ENCODE data around the gene NMUR1. TPM values are rescaled to one million over a fixed set of nuclear protein-coding genes. Genes with fewer than 3 reads are reported as not detected.

The NMUR1 gene
- total and polyA plus RNA-seq, 9 donors, result 0.10 to 0.56 (median 0.31) TPM; not detected in 4

DNA sequence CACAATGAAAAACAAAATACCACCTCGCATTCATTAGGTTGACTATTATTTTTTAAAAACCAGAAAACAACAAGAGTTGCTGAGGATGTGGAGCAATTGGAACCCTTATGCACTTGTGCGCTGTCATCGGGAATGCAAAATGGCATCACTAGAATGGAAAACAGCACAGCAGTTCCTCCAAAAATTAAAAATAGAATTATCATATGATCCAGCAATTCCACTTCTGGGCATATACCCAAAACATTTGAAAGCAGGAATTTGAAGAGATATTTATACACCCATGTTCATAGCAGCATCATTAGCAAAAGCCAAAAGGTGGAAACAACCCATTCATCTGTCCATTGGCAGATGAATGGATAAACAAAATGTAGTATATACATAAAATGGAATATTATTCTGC is 11.9 kb upstream of the NMUR1 start:
- no peak for TF ChIP-seq POLR2A (IDR thresholded peaks at IDR 0.05)
- TF ChIP-seq, protein P1, sequence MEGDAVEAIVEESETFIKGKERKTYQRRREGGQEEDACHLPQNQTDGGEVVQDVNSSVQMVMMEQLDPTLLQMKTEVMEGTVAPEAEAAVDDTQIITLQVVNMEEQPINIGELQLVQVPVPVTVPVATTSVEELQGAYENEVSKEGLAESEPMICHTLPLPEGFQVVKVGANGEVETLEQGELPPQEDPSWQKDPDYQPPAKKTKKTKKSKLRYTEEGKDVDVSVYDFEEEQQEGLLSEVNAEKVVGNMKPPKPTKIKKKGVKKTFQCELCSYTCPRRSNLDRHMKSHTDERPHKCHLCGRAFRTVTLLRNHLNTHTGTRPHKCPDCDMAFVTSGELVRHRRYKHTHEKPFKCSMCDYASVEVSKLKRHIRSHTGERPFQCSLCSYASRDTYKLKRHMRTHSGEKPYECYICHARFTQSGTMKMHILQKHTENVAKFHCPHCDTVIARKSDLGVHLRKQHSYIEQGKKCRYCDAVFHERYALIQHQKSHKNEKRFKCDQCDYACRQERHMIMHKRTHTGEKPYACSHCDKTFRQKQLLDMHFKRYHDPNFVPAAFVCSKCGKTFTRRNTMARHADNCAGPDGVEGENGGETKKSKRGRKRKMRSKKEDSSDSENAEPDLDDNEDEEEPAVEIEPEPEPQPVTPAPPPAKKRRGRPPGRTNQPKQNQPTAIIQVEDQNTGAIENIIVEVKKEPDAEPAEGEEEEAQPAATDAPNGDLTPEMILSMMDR (IDR thresholded peaks at IDR 0.05), result no peak
- TF ChIP-seq EP300 (IDR thresholded peaks at IDR 0.05), result no peak
- H3K4me1 ChIP-seq (ENCODE audit: insufficient read depth), result no peaks in the 10 kb centered on the region
- no peaks in the 10 kb centered on the region for H3K9me3 ChIP-seq
- no peak overlapping the region for H3K4me3 ChIP-seq
- H3K27ac ChIP-seq, result no peak overlapping the region
- intact Hi-C loops (cut with DNase I), result no loop called here
- 39 to 55% (median 54%) methylated on average over 3 of the region's 3 CpGs for WGBS, 3 donors
- no peaks in the 10 kb centered on the region for H3K27me3 ChIP-seq
- no peaks in the 10 kb centered on the region for H3K36me3 ChIP-seq
- DNase-seq, result no peak

DNA sequence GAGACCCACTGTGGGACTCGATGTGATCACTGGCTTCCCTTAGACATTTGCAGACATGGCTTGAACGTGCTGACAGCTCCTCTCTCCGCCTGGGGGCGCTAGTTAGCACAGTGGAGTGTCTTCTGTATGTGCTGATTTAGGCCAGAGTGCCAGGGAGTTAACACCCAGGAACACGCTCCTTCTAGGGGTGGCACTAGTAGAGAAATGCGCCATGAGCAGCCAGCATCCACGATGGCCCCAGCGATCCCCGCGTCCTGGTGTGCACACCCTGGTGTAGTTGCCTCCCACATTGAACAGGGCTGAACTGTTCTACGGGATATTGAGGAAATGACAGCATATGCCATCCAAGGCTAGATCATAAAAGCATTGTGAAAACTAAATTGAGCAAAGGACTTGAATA is 11.4 kb upstream of the NMUR1 start:
- intact Hi-C loops (cut with DNase I), result no loop called here
- no peaks in the 10 kb centered on the region for H3K36me3 ChIP-seq
- H3K9me3 ChIP-seq, result no peaks in the 10 kb centered on the region
- no peak overlapping the region for H3K4me3 ChIP-seq
- DNase-seq, result no peak
- TF ChIP-seq EP300 (IDR thresholded peaks at IDR 0.05) (no peak), POLR2A (IDR thresholded peaks at IDR 0.05) (no peak)
- TF ChIP-seq, protein P1 (IDR thresholded peaks at IDR 0.05), result no peak
- H3K27me3 ChIP-seq, result no peaks in the 10 kb centered on the region
- 56 to 58% (median 56%) methylated on average over 11 of the region's 11 CpGs for WGBS, 3 donors
- H3K4me1 ChIP-seq (ENCODE audit: insufficient read depth), result no peaks in the 10 kb centered on the region
- H3K27ac ChIP-seq, result no peak overlapping the region

DNA sequence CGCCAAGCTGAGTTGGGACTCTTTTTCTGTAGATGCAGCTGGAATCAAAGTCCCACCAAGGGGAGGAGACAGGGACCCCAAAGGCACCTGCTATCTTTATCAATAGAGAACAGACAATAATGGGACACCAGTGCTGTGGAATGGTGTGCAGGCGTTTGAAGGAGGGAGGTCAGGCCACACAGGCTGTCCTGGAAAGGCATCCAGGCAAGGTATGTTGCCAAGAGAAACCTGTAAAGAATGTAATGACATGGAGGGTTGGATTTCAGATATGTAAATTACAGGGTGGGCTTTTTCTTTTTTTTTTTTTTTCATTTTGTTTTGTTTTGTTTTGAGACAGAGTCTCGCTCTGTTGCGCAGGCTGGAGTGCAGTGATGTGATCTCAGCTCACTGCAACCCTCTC is 9.7 kb upstream of the NMUR1 start:
- no peaks in the 10 kb centered on the region for H3K4me1 ChIP-seq (ENCODE audit: insufficient read depth)
- no peak overlapping the region for H3K27ac ChIP-seq
- no peak for DNase-seq
- H3K36me3 ChIP-seq, result no peaks in the 10 kb centered on the region
- H3K9me3 ChIP-seq, result no peaks in the 10 kb centered on the region
- no peaks in the 10 kb centered on the region for H3K27me3 ChIP-seq
- no peak for TF ChIP-seq EP300 (IDR thresholded peaks at IDR 0.05)
- TF ChIP-seq POLR2A (IDR thresholded peaks at IDR 0.05), result no peak
- TF ChIP-seq, protein P1 (IDR thresholded peaks at IDR 0.05), result no peak
- intact Hi-C loops (cut with DNase I), result no loop called here
- WGBS, 3 donors, result 82 to 90% (median 90%) methylated on average over 4 of the region's 4 CpGs
- H3K4me3 ChIP-seq, result no peak overlapping the region

DNA sequence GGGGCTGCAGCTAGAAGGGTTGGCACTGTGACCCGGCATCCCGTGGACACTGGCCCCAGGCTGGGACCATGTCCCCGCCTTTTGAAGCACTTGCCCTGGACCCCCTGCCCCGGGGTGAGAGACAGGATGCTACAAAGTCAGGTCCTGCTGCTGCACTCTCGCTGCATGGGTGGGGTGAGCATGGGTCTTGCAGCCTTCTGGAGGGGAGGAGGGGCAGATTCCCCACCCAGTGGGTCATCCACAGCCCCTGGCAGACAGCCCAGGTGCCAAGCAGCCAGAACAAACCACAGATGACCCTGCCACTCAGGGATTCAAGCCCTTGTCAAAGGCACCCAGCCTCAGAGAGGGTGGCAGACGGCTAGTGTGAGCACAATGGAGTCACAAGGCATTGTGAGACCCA is 5.7 kb upstream of the NMUR1 start:
- H3K27ac ChIP-seq, result no peak overlapping the region
- H3K36me3 ChIP-seq, result no peaks in the 10 kb centered on the region
- no peak for DNase-seq
- H3K9me3 ChIP-seq, result no peaks in the 10 kb centered on the region
- no peaks in the 10 kb centered on the region for H3K27me3 ChIP-seq
- no peak overlapping the region for H3K4me3 ChIP-seq
- H3K4me1 ChIP-seq (ENCODE audit: insufficient read depth), result no peaks in the 10 kb centered on the region
- intact Hi-C loops (cut with DNase I), result no loop called here
- TF ChIP-seq POLR2A (IDR thresholded peaks at IDR 0.05) (no peak), EP300 (IDR thresholded peaks at IDR 0.05) (no peak)
- TF ChIP-seq, protein P1 (IDR thresholded peaks at IDR 0.05), result no peak
- 71 to 87% (median 75%) methylated on average over 6 of the region's 6 CpGs for WGBS, 3 donors

DNA sequence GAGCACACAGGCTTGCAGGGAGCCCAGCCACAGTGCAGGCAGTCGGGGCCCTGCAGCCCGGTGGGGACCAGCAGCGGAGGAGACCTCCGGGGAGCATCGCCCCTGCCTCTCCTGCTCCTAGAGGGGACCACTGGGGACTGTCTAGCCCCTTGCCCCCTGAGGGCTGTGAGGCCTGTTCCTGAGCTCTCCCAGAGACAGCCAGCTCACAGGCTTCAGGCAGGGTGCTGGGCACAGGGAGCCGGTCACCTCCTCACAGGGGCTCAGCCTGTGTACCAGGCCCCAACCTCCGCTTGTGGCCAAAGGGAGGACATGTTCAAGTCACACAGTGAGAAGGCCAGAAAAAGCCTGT is 3.5 kb upstream of the NMUR1 start:
- Histone ChIP-seq H3K4me1 (ENCODE audit: insufficient read depth) (peaks cover 2% of the 10 kb centered on the region), H3K9me3 (no peaks in the 10 kb centered on the region), H3K27ac (no peak overlapping the region), H3K27me3 (no peaks in the 10 kb centered on the region), H3K36me3 (no peaks in the 10 kb centered on the region), H3K4me3 (no peak overlapping the region)
- 91 to 95% (median 92%) methylated on average over 7 of the region's 7 CpGs for WGBS, 3 donors
- intact Hi-C loops (cut with DNase I), result no loop called here
- no peak for DNase-seq
- no peak for TF ChIP-seq POLR2A (IDR thresholded peaks at IDR 0.05)
- no peak for TF ChIP-seq EP300 (IDR thresholded peaks at IDR 0.05)
- TF ChIP-seq, protein P1 (IDR thresholded peaks at IDR 0.05), result no peak
